Astrocyte of the hippocampus (primary cell): ENCODE data around the gene STON1.
"Not testable (repeated sequence)": the region's sequence is repeated elsewhere in the genome, so short reads cannot be mapped to it uniquely, and the experiment has no call there.

Experiments
- DNase-seq: peaks from one replicate; pipeline ENCODE4 v3.0.0; 2011; ENCODE audit warnings: low read depth, low spot score

Gene STON1, protein sequence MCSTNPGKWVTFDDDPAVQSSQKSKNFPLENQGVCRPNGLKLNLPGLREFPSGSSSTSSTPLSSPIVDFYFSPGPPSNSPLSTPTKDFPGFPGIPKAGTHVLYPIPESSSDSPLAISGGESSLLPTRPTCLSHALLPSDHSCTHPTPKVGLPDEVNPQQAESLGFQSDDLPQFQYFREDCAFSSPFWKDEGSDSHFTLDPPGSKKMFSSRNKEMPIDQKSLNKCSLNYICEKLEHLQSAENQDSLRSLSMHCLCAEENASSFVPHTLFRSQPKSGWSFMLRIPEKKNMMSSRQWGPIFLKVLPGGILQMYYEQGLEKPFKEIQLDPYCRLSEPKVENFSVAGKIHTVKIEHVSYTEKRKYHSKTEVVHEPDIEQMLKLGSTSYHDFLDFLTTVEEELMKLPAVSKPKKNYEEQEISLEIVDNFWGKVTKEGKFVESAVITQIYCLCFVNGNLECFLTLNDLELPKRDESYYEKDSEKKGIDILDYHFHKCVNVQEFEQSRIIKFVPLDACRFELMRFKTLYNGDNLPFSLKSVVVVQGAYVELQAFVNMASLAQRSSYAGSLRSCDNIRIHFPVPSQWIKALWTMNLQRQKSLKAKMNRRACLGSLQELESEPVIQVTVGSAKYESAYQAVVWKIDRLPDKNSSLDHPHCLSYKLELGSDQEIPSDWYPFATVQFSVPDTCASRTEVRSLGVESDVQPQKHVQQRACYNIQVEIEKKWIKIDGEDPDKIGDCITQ

DNA sequence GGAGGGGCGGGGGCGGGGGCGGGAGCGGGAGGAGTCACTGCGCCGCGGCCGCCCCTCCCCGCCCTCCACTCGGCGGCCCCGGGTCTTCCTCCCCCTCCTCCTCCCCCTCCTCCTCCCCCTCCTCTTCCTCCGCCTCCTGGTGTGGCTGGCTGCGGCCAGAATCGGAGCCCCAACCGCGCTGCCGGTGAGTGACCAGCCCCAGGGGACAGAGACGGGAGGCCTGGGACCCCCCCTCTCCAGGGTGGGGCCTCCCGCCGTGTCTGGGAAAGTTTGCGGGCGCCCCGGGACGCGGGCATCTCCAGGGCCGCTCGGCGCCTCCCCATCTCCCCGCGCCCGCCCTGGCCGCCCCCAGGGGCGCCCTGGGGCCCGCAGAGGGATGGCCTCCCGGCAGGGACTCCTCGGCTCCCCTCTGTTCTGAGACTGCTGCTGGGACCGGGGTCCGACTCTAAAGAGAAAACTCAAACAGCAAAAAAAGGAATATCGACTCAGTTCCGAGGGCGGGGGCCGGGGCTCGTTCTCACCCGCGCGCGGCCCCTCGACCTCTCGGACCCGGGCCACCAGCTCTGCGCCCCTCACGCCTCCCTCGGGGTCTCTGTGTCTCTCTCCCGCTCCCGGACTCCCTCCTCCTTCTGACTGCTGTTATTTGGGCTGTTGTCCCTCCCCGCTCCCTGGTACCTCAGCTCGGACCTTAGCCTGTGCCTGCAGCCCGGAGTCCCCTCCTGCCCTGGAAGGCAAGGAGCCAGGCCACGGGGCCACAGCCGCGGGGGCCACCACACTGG is at the start of gene STON1:
Gene STON1 (plus strand): TSS at position 122 of the 779 bp plus-strand sequence. CDS start 50,480 bp downstream, outside the sequence.
- peak; percentile 76 for DNase-seq

DNA sequence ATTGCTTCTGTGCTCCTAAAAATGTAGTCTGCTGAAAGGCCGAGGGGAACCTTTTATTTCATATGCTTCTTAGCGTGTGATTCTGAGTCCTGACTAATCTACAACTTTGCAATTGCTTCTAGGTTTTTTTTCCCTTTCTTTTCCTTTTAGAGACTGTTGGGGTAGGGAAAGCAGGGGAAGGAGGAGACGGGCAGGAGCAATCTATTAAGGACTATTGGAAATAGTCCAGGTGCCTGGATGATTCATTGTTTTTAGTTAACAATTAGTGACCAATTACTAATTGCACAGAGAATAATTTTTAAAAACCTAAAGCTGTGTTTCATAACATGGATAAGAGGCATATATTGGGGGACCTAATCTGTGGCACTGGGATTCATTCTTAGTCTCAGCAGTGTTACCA is 49.4 kb upstream of the STON1 start:
- DNase-seq = no peak

DNA sequence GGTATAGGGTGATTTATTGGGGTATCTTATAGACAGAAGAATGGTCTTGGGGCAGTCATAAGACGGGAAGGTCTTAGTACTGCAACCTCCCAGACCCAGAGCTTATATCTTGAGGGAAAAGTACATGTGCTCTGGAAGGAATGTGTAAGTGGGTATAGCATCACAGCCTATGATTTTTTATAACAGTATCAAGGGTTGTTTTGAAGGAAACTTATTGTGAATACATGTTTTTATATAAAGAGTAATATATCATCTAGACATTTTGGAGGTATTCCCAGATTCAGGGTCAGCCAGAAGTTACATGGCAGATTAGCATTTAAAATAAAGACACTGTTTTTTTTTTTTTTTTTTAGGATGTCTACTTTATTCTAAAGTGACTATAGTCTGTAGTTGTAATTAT is 47.6 kb upstream of the STON1 start:
- DNase-seq = peak; percentile 72

DNA sequence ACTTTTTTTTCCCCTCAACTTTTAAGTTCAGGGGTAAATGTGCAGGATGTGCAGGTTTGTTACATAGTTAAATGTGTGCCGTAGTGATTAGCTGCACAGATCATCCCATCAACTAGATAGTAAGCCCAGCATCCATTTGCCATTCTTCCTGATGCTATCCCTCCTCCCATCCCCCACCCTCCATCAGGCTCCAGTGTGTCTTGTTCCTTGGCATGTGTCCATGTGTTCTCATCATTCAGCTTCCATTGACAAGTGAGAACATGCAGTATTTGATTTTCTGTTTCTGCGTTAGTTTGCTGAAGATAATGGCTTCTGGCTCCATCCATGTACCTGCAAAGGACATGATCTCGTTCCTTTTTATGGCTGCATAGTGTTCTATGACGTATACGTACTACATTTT is 47.2 kb upstream of the STON1 start:
- DNase-seq = peak; percentile 34

DNA sequence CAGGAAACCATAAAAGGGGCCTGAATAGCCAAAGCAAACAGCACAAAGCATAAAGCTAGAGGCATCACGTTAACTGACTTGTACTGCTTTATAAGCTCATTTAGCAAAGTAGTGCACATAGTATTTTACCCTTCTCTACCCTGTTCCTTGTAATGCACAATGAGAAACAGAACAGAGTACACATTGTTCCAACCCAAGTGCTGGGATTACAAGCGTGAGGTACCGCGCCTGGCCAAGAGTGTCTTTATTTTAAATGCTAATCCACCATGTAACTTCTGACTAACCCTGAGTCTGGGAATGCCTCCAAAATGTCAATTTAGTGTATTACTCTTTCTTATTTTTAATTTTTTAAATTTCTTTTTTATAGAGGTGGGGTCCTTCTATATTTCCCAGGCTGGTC is 46.4 kb upstream of the STON1 start:
- peak; percentile 80 for DNase-seq

DNA sequence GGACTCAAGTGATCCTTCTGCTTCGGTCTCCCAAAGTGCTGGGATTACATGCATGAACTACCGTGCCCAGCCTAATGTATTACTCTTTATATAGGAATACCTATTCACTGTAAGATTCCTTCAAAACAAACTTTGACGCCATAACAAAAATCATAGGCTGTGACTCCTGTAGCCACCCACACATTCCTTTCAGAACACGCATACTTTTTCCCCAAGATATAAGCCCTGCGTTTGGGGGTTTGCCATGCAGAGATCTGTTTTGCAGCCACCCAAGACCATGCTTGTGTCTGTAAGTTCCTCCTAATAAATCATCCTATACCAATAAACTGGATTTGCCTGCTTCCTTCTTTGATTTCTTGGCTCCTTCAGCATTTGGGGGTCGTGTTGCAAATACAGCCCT is 46.0 kb upstream of the STON1 start:
- peak; percentile 90 for DNase-seq

DNA sequence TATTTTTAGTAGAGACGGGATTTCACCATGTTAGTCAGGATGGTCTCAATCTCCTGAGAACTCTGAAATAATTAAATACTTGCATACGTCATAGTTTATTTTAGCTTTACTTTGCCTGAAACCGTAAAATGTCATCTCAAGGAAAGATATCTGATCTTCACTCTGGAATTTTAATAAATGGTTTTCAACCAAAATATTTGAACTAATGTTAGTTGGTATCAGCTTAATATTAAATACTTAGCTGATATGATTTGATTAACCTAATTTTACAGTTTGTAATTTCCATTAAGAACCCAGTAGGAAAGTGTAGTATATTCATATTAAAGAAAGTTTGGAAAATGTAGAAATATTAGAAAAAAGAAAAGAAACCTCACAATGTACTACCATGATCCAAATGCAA is 41.4 kb upstream of the STON1 start:
- DNase-seq = no peak

DNA sequence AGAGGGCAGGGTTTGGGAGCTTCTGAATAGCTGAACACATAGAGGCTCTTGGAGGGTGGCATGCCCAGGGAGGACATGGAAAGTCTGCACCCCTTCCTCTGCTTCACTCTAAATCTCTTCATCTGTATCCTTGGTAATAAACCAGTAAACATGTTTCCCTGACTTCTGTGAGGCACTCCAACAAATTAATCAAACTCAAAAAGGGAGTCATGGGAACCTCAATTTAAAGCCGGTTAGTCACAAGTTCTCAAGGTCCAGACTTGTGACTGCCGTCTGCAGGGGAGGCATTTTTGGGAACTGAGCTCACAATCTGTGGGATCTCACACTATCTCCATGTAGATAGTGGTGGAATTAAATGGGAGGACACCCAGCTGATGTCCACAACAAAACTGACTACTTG is 33.1 kb upstream of the STON1 start:
- DNase-seq = peak; percentile 85

DNA sequence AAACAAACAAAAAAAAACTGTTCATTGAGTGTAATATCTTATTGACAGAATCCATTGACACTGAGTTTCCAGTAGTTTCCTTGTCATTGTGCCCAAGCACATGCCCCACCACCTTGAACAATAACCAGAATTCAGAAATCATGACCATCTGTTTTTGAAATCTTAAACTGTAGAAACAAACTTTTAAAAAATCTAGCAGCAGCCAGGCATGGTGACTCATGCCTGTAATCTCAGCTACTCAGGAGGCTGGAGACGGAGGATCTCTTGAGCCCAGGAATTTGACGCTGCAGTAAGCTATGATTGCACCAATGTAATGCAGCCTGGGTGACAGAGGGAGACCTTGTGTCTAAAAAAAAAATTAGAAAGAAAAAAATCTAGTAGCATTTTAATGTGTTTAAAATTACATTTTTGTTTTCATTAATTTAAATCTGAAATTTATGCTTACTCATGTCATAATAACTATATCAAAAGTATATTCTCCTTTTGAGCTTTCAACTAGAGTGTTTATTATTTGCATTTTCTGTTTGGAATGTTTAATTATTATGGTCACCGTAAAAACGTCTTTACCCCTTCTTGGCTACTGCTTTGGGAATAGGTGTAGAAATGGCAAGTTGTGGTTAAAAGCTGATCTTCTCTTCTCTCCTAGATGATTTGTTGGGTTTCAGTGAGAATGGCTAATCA is 25.2 kb upstream of the STON1 start:
- DNase-seq = peak; percentile 48

DNA sequence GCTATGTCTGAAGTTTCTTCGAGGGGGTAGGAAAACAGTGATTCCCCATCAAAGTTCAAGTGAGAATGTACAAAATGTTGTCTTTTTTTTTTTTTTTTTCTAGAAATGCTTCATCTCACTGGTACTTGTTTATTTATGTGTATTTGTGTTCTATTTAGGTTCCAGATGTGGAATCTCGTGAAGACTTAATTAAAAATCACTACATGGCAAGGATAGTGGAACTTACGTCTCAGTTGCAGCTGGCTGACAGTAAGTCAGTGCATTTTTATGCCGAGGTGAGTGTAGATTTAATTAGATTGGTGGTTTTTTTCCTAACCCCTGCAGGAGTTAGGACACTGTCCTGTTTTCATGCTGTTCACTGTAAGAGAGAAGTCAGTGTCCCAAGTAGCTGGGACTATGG is 22.8 kb upstream of the STON1 start:
- no peak for DNase-seq

DNA sequence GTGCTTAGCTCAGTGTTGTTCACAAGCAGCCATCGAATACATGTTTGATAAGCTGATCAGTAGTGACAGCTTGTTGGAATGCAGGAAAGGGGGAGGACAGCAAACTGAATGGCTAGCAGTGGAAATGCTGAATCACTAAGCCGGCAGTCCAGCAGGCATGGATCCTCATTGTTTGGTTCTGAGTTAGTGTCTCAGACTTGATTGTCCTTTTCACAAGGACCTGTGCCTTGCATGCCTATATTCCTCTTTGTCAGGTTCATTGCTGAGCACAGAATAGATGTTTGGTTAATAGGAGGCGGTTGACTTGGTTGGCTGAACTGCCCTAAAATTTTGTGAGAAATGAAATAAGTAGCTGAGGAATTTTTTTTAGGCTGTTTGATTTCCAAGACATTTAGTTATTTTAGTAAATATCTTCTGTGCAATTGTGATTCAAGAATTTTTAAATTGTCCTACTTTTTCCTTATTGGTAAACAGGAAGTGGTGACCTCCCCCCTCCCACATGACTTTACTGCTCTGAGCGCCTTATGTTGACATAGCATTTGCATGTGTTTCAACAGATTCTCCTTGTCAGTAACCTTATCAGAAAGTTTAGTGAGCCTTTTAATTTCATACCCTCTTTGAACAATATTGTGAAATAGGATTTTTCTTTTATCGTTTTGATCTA is 21.4 kb upstream of the STON1 start:
- DNase-seq = peak; percentile 74

DNA sequence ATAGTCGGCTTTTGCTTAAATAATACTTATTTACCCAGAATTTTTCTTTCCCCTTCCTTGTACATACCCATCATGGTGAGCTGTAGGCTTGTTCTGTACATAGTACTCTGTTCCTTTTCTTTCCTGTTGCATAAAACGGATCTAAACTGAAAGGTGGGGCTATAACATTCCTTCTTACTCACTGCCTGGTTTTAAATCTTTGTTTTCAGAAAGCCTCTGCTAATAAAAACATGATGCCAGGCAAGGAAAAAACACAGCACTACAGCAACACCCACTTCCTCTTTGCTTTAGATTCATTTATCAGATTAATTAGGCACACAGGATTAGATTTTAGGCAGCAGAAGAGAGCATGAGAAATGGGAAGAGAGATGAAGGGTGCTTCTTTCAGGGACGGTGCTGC is 19.6 kb upstream of the STON1 start:
- DNase-seq = peak; percentile 47

DNA sequence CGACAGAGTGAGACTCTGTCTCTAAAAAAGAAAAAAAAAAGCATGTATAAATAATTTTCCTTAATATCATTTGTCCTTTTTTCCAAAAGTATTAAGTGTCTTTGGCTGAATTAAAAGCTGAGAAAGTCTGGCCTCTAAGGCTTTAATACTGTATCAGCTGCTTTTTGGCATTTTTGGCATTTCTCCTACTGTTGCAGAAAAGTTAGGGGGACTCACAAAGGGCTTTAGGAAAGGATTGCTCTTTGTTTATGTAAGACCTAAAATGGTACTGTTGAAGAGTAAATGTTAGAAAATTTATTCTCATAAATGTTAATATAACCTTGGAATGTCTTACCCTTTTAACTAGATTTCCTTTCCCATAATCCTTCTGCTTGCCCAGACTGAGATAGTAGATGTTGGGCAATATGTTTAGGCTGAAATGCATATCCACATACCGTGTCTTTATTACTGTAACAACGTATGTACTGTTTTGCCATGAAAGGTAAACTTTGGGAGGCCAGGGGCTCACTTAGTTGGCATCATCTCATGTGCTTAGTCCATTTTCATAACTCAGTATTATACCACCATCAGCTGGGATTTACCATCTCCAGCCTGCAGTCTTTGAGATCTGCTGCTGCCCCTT is 18.0 kb upstream of the STON1 start:
- DNase-seq = no peak

DNA sequence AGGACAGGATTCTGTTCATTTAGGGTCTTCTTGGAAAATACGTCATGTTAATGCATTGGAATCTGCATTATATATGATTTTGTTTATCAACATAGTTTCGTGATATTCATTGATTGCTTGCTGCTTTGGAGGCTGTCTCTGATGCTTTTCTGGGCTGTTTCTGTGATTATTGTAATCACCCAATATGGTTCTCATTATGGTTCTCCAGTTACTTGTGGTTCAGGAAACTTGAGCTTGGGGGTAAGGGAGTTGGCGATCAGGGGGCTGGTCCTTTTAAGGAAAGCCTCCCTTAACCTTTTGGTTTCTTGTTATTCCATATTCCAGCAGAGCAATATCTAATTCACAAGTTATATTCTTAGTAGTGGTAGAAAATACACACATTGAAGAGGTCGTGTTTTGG is 17.4 kb upstream of the STON1 start:
- DNase-seq = no peak

DNA sequence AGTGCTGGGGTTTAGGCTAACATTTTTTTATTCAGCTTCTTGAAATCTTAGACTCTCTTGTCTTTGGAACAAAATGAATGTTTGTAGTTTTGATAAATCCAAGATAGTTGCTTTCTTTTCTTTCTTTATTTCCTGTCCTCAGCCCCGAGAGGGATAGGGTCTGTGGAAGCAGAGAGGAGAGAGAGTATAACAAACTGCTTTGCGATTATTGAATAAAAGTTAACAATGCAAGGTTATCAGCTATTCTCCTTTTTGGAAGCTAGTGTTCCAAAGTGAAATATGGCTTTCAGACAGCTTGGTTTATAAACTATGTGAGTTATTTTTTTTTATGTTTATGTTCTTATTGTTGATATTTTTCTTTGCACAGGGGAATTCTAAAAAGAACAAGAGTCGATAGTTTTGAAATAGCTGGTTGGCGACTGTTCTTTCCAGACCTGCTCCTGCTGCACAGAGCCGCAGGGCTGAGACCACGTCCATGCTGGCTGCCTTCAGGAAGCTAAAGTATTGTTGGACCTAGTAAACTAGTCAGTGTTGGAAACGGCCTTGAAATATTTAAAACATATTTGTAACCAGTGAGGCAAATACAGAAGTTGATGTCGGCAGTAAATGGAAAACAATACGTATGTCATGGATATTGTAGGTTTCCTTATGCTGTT is 15.5 kb upstream of the STON1 start:
- peak; percentile 55 for DNase-seq

DNA sequence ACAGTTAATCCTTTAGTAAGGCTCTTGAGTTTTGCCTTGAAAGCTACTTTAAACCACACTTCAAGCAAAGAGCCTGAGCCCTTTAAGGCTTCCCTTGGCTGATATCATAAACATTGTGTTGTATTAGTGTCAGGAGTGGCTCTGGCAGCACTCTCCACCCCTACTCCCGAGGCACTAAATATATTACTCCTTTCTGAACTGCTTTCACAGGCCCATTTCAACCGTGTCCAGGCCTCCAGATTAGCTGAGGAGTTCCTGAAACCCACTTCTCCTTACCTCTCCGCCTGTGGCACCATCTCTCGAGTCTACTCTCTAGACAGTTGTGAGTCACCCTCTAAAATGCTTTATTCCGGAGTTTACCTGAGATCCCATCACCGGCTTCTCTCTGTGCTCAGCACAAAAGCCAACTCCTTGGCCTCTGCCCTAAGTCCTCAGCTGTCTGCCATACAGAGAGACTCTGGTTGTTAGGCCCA is 14.4 kb upstream of the STON1 start:
- no peak for DNase-seq

DNA sequence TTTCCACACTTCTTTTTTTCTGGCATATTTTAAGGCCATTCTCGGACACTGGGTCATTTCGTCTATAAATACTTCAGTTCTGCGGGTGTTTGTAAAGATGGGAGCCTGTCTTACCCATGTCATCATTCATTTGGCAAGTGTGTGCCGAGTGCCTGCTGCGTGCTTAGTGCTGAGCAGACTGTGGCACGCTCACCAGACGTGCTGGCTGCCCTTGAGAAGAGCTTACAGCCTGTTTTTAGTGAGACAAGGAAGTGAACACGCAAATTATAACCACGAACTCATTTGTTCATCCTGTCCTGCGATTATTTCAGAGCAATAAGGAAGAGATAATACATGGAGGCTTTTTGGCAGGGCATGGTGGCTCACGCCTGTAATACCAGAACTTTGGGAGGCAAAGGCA is 10.4 kb upstream of the STON1 start:
- no peak for DNase-seq

DNA sequence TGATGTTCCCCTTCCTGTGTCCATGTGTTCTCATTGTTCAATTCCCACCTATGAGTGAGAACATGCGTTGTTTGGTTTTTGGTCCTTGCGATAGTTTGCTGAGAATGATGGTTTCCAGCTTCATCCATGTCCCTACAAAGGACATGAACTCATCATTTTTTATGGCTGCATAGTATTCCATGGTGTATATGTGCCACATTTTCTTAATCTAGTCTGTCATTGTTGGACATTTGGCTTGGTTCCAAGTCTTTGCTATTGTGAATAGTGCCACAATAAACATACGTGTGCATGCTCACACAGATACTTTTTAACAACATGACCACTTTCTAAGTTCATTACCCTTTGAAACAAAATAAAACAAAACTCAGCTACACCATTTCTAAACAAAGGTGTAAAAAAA is 5.2 kb upstream of the STON1 start:
- not testable (repeated sequence) for DNase-seq

DNA sequence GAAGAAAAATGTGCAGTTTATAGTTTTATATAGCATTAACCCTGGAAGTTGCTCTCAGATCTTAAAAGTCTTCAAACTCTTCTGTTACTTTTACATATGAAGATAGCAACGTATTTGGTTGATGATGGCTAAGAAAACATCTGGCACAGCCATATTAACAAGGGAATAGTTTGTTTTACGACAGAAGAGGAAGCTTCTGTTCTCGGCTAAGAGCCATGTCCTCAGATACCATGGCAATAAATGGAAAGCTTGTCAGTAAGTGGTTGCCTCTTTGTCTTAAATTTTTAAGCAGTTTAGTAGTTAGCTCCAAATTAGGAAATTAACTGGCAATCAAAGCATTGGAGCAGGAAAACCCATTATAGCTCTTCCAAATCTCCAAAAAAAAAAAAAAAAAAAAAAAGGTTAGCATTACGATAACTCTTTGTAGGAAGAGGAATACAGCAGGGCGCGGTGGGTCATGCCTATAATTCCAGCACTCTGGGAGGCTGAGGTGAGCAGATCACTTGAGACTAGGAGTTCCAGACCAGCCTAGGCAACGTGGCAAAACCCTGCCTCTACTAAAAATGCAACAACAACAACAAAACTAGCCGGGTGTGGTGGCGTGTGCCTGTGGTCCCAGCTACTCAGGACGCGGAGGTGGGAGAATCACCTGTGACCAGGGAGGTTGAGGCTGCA is 4.5 kb upstream of the STON1 start:
- no peak for DNase-seq
